Lung (tissue), 12 donors: ENCODE data around the gene DYNLT3. TPM values are rescaled to one million over a fixed set of nuclear protein-coding genes. Genes with fewer than 3 reads are reported as not detected.

Source experiments
- ATAC-seq: fragments of 200-7000 bp; cut with Tn5 transposase; one replicate; pipeline ENCODE4 v1.9.1; 2020; ENCODE audit warnings: moderate number of reproducible peaks; ENCODE audit not compliant: insufficient read depth, low FRiP score
- DNase-seq, 3 donors: peaks; one replicate each; pipeline ENCODE4 v3.0.0-alpha.2; 2013 to 2017
- H3K27ac ChIP-seq, 2 donors: one replicate each; pipeline ENCODE4 v1.5.1; 2013; ENCODE audit warnings: mild to moderate bottlenecking in 2 of 2, moderate library complexity in 2 of 2, control low read depth in 1 of 2, inconsistent platforms in 1 of 2, low read depth in 1 of 2, low read length in 1 of 2
- H3K27me3 ChIP-seq, 3 donors: one replicate each; pipeline ENCODE4 v1.5.1; 2013; ENCODE audit warnings: low read length in 2 of 3; ENCODE audit not compliant: control insufficient read depth in 3 of 3, insufficient read depth in 3 of 3
- H3K36me3 ChIP-seq, 4 donors: one replicate each; pipeline ENCODE4 v1.5.1; 2013; ENCODE audit warnings: low read length in 4 of 4, mild to moderate bottlenecking in 1 of 4, moderate library complexity in 1 of 4; ENCODE audit not compliant: control insufficient read depth in 4 of 4, insufficient read depth in 4 of 4
- H3K4me1 ChIP-seq, 5 donors: one replicate each; pipeline ENCODE4 v1.5.1; 2013; ENCODE audit warnings: low read length in 5 of 5, mild to moderate bottlenecking in 2 of 5, moderate library complexity in 1 of 5; ENCODE audit not compliant: control insufficient read depth in 5 of 5, insufficient read depth in 5 of 5
- H3K4me3 ChIP-seq: one replicate; pipeline ENCODE4 v1.5.1; 2013; ENCODE audit warnings: mild to moderate bottlenecking, control low read depth, moderate library complexity
- H3K9ac ChIP-seq, 2 donors: one replicate each; pipeline ENCODE4 v1.5.1; 2013; ENCODE audit warnings: low read length in 2 of 2, control low read depth in 1 of 2; ENCODE audit not compliant: insufficient read depth in 1 of 2
- H3K9me3 ChIP-seq, 4 donors: one replicate each; pipeline ENCODE4 v1.5.1; 2013; ENCODE audit warnings: low read length in 3 of 4, mild to moderate bottlenecking in 1 of 4, moderate library complexity in 1 of 4; ENCODE audit not compliant: control insufficient read depth in 4 of 4, insufficient read depth in 3 of 4
- CTCF ChIP-seq: IDR thresholded peaks from 2 replicates; pipeline ENCODE4 v1.5.1; 2012; ENCODE audit warnings: mild to moderate bottlenecking; ENCODE audit errors: control extremely low read depth, extremely low read depth
- WGBS, 2 donors: extraction: QIAGEN DNeasy Blood & Tissue Kit; methylation state at CpG; one replicate each; pipeline ENCODE4 v1.1.7; 2013; 5-methylcytosine and 5-hydroxymethylcytosine counted together
- polyA plus RNA-seq, 2 donors: library from polyadenylated mRNA; stranded (reverse); fragments of 200-250 nt; gene quantifications; one replicate each; pipeline ENCODE4 v1.2.1, GENCODE V29; 2013
- total RNA-seq, 2 donors: library from RNA; depleted of rRNA in 1 of 2; stranded (reverse); fragments of >200 nt in 1 of 2; gene quantifications; one replicate each; pipeline ENCODE4 v1.2.1, GENCODE V29; 2014 to 2021
- donor health status: control.
- donor health status: control.
- donor health status: Bipolar disorder and iron deficiency.
- donor health status: healthy.
- donor health status: DM: yes; HTN: yes; CAD: no.

DYNLT3 gene
- total and polyA plus RNA-seq, 4 donors, result 16.5 to 33.1 (median 18.6) TPM

- DNase-seq (no peak), ATAC-seq (no peak)
- no peak overlapping the region for H3K4me3 ChIP-seq
- H3K36me3 ChIP-seq, result no peaks in the 10 kb centered on the region
- no peak for TF ChIP-seq CTCF
- H3K4me1 ChIP-seq, result no peaks in the 10 kb centered on the region
- no peak overlapping the region for H3K9ac ChIP-seq
- H3K27ac ChIP-seq, result no peak overlapping the region
- peaks cover 0 to 8% (median 4%) of the 10 kb centered on the region in 3 donors for H3K27me3 ChIP-seq
- no peaks in the 10 kb centered on the region for H3K9me3 ChIP-seq
- WGBS, 2 donors, result 44 to 56% methylated on average over 3 of the region's 3 CpGs
These were observed 47.4 kb upstream of the DYNLT3 start for GRCh38 chrX:37894725-37895124.

GRCh38 chrX:37888010-37888409, 40.6 kb upstream of the DYNLT3 start:
- H3K9me3 ChIP-seq, result no peaks in the 10 kb centered on the region
- H3K27me3 ChIP-seq, result peaks cover 0 to 8% (median 0%) of the 10 kb centered on the region in 3 donors
- no peak overlapping the region for H3K27ac ChIP-seq
- 72 to 94% methylated on average over 5 of the region's 5 CpGs for WGBS, 2 donors
- ATAC-seq (no peak), DNase-seq (no peak)
- TF ChIP-seq CTCF, result no peak
- H3K4me1 ChIP-seq, result no peaks in the 10 kb centered on the region
- H3K36me3 ChIP-seq, result no peaks in the 10 kb centered on the region
- no peak overlapping the region for H3K9ac ChIP-seq
- H3K4me3 ChIP-seq, result no peak overlapping the region

GRCh38 chrX:37887347-37887746, 40.0 kb upstream of the DYNLT3 start:
- no peak overlapping the region for H3K4me3 ChIP-seq
- TF ChIP-seq CTCF, result no peak
- no peaks in the 10 kb centered on the region for H3K4me1 ChIP-seq
- H3K36me3 ChIP-seq, result no peaks in the 10 kb centered on the region
- H3K27me3 ChIP-seq, result peaks cover 0 to 8% (median 0%) of the 10 kb centered on the region in 3 donors
- no peak for ATAC-seq
- no peak overlapping the region for H3K27ac ChIP-seq
- 42 to 100% methylated on average over 1 of the region's 1 CpG for WGBS, 2 donors
- DNase-seq, result no peak
- no peaks in the 10 kb centered on the region for H3K9me3 ChIP-seq
- H3K9ac ChIP-seq, result no peak overlapping the region

- Histone ChIP-seq H3K27me3 (peaks cover 0 to 5% (median 3%) of the 10 kb centered on the region in 3 donors), H3K27ac (no peak overlapping the region), H3K4me3 (no peak overlapping the region), H3K36me3 (no peaks in the 10 kb centered on the region), H3K9ac (no peak overlapping the region), H3K4me1 (no peaks in the 10 kb centered on the region), H3K9me3 (no peaks in the 10 kb centered on the region)
- no peak for DNase-seq
- no peak for TF ChIP-seq CTCF
- 50 to 65% methylated on average over 2 of the region's 2 CpGs for WGBS, 2 donors
- no peak for ATAC-seq
These were observed 35.8 kb upstream of the DYNLT3 start for GRCh38 chrX:37883196-37883595.
